ENCODE measurements around the gene MEI4.
"Not testable (repeated sequence)": the region's sequence is repeated elsewhere in the genome, so short reads cannot be mapped to it uniquely, and the experiment has no call there.

Gene MEI4

GRCh38 chr6:77653816-77654215 lies 977 bp downstream of the MEI4 start:
- H3K36me3 Mint-ChIP-seq, result no peaks in the 10 kb centered on the region
- peaks cover under 1% of the 10 kb centered on the region for H3K4me1 Mint-ChIP-seq (ENCODE audit: low read depth)
- no peak overlapping the region for H3K27ac Mint-ChIP-seq
- peaks cover 15% of the 10 kb centered on the region for H3K27me3 Mint-ChIP-seq
- H3K4me3 Mint-ChIP-seq, result no peak overlapping the region
- no peaks in the 10 kb centered on the region for H3K9me3 Mint-ChIP-seq (ENCODE audit: low read depth)

- H3K27ac Mint-ChIP-seq, result not testable (repeated sequence)
Measured at GRCh38 chr6:77655035-77655434, 2.2 kb downstream of the MEI4 start.

GRCh38 chr6:77656999-77657764 lies 4.3 kb downstream of the MEI4 start:
- no peak overlapping the region for H3K27ac Mint-ChIP-seq
- peaks cover 1% of the 10 kb centered on the region for H3K27me3 Mint-ChIP-seq
- H3K9me3 Mint-ChIP-seq (ENCODE audit: low read depth), result no peaks in the 10 kb centered on the region
- H3K4me3 Mint-ChIP-seq, result no peak overlapping the region
- H3K4me1 Mint-ChIP-seq (ENCODE audit: low read depth), result no peaks in the 10 kb centered on the region
- no peaks in the 10 kb centered on the region for H3K36me3 Mint-ChIP-seq

More at GRCh38 chr6:77655035-77655434, 2.2 kb downstream of the MEI4 start:
- not testable (repeated sequence) for H3K9me3 Mint-ChIP-seq (ENCODE audit: low read depth); H3K36me3 Mint-ChIP-seq; H3K4me3 Mint-ChIP-seq; H3K27me3 Mint-ChIP-seq; H3K4me1 Mint-ChIP-seq (ENCODE audit: low read depth)

DNA sequence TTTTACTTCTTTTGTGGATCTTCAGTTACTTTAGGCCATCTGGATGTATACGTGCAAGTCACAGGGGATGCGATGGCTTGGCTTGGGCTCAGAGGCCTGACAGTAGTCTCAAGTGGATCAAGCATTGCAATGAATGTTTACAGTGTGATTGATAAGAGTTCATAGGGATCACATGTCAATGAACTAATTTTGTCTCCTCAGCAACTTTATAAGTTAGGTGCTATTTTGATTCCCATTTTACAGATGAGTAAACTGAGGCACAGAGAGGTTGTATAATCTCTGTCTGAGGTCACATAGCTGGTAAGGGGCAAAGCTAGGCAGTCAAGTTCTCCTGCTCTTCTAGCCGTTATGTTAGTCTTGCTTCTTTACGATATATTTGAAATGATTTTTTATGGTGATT lies 13.5 kb downstream of the MEI4 start:
- no peak overlapping the region for H3K4me3 Mint-ChIP-seq
- H3K27me3 Mint-ChIP-seq, result no peaks in the 10 kb centered on the region
- no peaks in the 10 kb centered on the region for H3K9me3 Mint-ChIP-seq (ENCODE audit: low read depth)

GRCh38 chr6:77666846-77667245 lies 14.0 kb downstream of the MEI4 start:
- no peaks in the 10 kb centered on the region for H3K9me3 Mint-ChIP-seq (ENCODE audit: low read depth)
- H3K36me3 Mint-ChIP-seq, result no peaks in the 10 kb centered on the region
- no peak overlapping the region for H3K27ac Mint-ChIP-seq
- H3K27me3 Mint-ChIP-seq, result no peaks in the 10 kb centered on the region
- H3K4me3 Mint-ChIP-seq, result no peak overlapping the region
- H3K4me1 Mint-ChIP-seq (ENCODE audit: low read depth), result no peaks in the 10 kb centered on the region

More for the DNA sequence above, 13.5 kb downstream of the MEI4 start:
- Mint-ChIP-seq H3K27ac (no peak overlapping the region), H3K4me1 (ENCODE audit: low read depth) (no peaks in the 10 kb centered on the region), H3K36me3 (no peaks in the 10 kb centered on the region)

DNA sequence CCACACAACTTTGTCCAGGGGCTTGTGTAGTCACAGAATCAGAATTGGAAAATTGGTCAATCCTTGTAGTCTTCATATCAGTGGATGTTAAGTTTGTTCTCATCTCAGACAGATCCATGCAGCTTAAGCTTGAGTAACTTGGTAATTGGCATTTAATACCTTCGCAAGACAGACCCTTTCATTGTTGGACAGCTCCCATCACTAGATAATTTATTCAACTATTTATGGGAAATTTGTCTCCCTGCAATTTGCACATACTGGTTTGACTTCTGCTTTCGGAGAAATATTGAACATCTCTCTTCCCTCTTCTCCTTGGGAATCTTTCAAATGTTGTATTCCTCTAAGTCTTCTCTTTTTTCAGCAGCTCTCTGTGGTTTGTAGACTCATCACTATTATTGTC lies 17.1 kb downstream of the MEI4 start:
- Mint-ChIP-seq H3K36me3 (no peaks in the 10 kb centered on the region), H3K27me3 (no peaks in the 10 kb centered on the region)

DNA sequence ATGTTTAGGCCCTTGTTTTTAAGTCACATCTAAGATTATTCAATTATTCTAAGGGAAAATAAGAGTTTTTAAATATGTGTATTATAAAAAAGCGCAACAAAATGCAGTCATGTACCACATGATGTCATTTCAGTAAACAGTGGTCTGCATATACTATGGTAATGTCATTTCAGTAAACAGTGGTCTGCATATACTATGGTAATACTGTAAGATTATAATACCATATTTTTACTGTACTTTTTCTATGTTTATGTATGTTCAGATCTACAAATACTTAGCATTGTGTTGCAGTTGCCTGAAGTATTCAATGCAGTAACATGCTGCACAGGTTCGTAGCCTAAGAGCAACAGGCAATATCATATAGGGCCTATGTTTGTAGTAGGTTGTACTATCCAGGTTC lies 21.4 kb downstream of the MEI4 start:
- H3K9me3 Mint-ChIP-seq (ENCODE audit: low read depth), result no peaks in the 10 kb centered on the region

More for the DNA sequence above, 17.1 kb downstream of the MEI4 start:
- no peak overlapping the region for H3K27ac Mint-ChIP-seq
- H3K4me3 Mint-ChIP-seq, result no peak overlapping the region
- no peaks in the 10 kb centered on the region for H3K4me1 Mint-ChIP-seq (ENCODE audit: low read depth)
- H3K9me3 Mint-ChIP-seq (ENCODE audit: low read depth), result no peaks in the 10 kb centered on the region

GRCh38 chr6:77678048-77678447 lies 25.2 kb downstream of the MEI4 start:
- H3K27ac Mint-ChIP-seq, result no peak overlapping the region
- no peaks in the 10 kb centered on the region for H3K27me3 Mint-ChIP-seq
- no peaks in the 10 kb centered on the region for H3K4me1 Mint-ChIP-seq (ENCODE audit: low read depth)
- H3K9me3 Mint-ChIP-seq (ENCODE audit: low read depth), result no peaks in the 10 kb centered on the region
- no peak overlapping the region for H3K4me3 Mint-ChIP-seq
- no peaks in the 10 kb centered on the region for H3K36me3 Mint-ChIP-seq

More for the DNA sequence above, 21.4 kb downstream of the MEI4 start:
- H3K27ac Mint-ChIP-seq, result no peak overlapping the region
- H3K27me3 Mint-ChIP-seq, result no peaks in the 10 kb centered on the region
- H3K4me3 Mint-ChIP-seq, result no peak overlapping the region
- H3K4me1 Mint-ChIP-seq (ENCODE audit: low read depth), result no peaks in the 10 kb centered on the region
- no peaks in the 10 kb centered on the region for H3K36me3 Mint-ChIP-seq

DNA sequence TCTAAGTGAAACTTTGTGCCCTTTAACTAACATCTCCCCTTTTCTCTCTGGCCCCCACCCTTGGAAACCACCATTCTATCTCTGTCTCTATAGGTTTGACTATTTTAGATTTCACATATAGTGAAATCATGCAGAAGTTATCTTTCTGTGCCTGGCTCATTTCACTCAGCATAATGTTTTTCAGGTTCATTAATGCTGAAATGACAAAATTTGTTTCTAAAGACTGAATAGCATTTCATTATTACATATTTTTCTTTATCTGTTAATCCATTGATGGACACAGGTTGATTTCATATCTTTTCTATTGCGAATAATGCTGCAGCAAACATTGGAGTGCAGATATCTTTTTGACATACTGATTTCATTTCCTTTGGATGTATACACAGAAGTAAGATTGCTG lies 30.7 kb downstream of the MEI4 start:
- H3K27ac Mint-ChIP-seq, result no peak overlapping the region
- H3K4me3 Mint-ChIP-seq, result no peak overlapping the region
- H3K36me3 Mint-ChIP-seq, result no peaks in the 10 kb centered on the region
- no peaks in the 10 kb centered on the region for H3K4me1 Mint-ChIP-seq (ENCODE audit: low read depth)
- no peaks in the 10 kb centered on the region for H3K27me3 Mint-ChIP-seq
- no peaks in the 10 kb centered on the region for H3K9me3 Mint-ChIP-seq (ENCODE audit: low read depth)

DNA sequence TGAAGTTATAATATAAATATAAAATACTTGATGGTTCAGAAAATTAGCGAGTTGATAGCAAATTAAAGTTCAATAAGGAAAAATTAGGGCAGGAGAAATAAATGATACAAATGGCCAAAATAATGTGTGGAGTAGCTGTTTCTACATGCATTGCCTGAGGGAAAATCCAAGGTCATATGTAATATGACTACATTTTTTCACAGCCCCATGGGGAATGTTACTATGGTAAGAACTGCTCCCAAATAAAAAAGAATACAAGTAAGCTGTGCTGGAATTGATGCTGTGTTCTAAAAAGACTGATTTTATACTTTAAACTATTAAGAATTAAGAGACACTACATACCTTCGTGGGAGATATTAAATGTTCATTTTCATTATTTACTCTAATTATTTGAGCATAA lies 34.1 kb downstream of the MEI4 start:
- H3K27me3 Mint-ChIP-seq, result no peaks in the 10 kb centered on the region
- no peaks in the 10 kb centered on the region for H3K9me3 Mint-ChIP-seq (ENCODE audit: low read depth)
- no peaks in the 10 kb centered on the region for H3K4me1 Mint-ChIP-seq (ENCODE audit: low read depth)
- H3K4me3 Mint-ChIP-seq, result no peak overlapping the region
- H3K36me3 Mint-ChIP-seq, result no peaks in the 10 kb centered on the region
- no peak overlapping the region for H3K27ac Mint-ChIP-seq

DNA sequence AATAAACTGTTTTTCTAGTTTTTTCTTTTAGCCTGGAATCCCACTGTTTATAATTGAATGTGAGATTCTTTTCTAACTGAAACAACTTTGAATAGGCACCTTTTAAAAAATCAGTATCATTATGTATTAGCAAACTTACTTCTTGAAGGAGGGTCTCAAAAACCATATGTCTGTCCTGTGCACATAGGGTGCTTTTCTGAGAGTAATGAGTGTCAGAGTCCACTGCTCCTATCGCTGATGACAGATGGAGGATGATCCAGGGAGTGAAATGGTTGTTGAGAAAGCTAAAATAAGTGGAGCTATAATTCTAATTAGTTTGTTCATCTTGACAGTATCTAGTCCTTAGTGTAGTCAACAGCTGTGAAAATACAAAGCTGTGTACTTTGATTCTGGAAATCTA lies 35.8 kb downstream of the MEI4 start:
- Mint-ChIP-seq H3K27ac (no peak overlapping the region), H3K27me3 (no peaks in the 10 kb centered on the region), H3K4me3 (no peak overlapping the region), H3K36me3 (no peaks in the 10 kb centered on the region), H3K9me3 (ENCODE audit: low read depth) (no peaks in the 10 kb centered on the region), H3K4me1 (ENCODE audit: low read depth) (no peaks in the 10 kb centered on the region)

DNA sequence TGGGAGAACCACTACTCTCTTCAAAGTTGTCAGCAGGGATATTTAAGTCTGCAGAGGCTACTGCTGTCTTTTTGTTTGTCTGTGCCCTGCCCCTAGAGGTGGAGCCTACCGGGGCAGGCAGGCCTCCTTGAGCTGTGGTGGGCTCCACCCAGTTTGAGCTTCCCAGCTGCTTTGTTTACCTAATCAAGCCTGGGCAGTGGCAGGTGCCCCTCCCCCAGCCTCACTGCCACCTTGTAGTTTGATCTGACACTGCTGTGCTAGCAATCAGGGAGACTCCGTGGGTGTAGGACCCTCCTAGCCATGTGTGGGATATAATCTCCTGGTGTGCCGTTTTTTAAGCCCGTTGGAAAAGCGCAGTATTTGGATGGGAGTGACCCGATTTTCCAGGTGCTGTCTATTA lies 47.3 kb downstream of the MEI4 start:
- H3K36me3 Mint-ChIP-seq; H3K4me3 Mint-ChIP-seq; H3K4me1 Mint-ChIP-seq (ENCODE audit: low read depth); H3K27me3 Mint-ChIP-seq; H3K27ac Mint-ChIP-seq; H3K9me3 Mint-ChIP-seq (ENCODE audit: low read depth): not testable (repeated sequence)

DNA sequence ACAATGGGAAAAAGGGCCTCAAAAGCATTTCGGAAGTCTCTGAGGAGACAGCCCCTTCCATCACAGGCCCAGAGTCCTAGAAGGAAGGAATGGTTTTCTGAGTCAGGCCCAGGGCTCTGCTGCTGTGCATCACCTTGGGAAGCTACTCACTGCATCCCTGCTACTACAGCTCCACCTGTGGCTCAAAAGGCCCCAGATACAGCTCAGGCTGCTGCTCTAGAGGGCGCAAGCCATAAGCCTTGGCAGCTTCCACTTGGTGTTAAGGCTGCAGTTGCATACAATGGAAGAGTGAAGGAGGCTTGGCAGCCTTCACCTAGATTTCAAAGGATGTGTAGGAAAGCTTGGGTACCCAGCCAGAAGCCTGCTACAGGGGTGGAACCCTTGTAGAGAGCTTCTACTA lies 54.8 kb downstream of the MEI4 start:
- no peak overlapping the region for H3K27ac Mint-ChIP-seq
- peaks cover 2% of the 10 kb centered on the region for H3K36me3 Mint-ChIP-seq
- H3K4me3 Mint-ChIP-seq, result no peak overlapping the region
- H3K9me3 Mint-ChIP-seq (ENCODE audit: low read depth), result peaks cover 14% of the 10 kb centered on the region
- no peaks in the 10 kb centered on the region for H3K4me1 Mint-ChIP-seq (ENCODE audit: low read depth)
- H3K27me3 Mint-ChIP-seq, result no peaks in the 10 kb centered on the region

DNA sequence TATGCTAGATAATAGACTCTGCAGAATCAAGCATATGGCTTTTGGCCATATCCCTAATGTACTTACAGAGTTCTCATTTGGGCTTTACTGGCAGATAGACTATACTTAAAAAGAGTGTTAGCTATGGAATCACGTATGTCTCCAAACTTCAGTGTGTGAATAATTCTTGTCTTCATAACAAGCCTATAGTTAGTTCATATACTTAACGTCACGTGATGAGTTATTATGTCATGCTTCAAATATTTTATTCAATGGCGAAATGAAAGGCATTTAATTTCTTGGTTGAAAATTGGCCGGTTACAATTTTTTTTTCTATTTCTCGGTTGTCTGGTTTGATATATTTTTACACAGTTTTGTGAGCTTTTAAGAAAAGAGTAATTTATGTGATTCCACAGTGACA lies 62.7 kb downstream of the MEI4 start:
- H3K4me1 Mint-ChIP-seq (ENCODE audit: low read depth), result no peaks in the 10 kb centered on the region
- H3K27me3 Mint-ChIP-seq, result no peaks in the 10 kb centered on the region
- H3K27ac Mint-ChIP-seq, result no peak overlapping the region
- peaks cover 14% of the 10 kb centered on the region for H3K9me3 Mint-ChIP-seq (ENCODE audit: low read depth)
- no peak overlapping the region for H3K4me3 Mint-ChIP-seq
- no peaks in the 10 kb centered on the region for H3K36me3 Mint-ChIP-seq

DNA sequence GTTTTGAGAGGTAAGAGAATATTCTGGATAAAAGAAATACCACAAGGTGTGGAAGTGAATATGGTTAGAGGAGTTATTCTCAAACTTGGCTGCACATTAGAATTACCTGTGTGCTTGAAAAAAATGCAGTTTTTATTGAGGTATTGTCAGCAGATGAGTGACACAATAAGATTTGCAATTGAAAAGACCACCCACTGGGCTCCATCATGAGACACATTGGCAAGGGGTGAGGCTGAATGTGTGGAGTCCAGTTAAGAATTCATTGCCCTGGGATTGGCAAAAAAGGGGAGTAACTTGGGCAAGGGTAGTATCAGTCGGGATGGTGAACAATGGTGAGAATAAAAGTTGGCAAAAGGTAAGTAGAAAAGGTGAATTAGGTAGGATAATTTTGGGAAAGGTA lies 63.5 kb downstream of the MEI4 start:
- H3K4me3 Mint-ChIP-seq, result no peak overlapping the region
- no peaks in the 10 kb centered on the region for H3K36me3 Mint-ChIP-seq
- peaks cover 14% of the 10 kb centered on the region for H3K9me3 Mint-ChIP-seq (ENCODE audit: low read depth)

DNA sequence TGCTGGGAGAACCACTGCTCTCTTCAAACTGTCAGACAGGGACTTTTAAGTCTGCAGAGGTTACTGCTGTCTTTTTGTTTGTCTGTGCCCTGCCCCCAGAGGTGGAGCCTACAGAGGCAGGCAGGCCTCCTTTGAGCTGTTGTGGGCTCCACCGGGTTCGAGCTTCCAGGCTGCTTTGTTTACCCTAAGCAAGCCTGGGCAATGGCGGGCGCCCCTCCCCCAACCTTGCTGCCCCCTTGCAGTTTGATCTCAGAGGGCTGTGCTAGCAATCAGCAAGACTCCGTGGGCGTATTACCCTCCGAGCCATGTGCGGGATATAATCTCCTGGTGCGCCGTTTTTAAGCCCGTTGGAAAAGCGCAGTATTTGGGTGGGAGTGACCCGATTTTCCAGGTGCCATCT lies 83.2 kb downstream of the MEI4 start:
- H3K4me3 Mint-ChIP-seq; H3K4me1 Mint-ChIP-seq (ENCODE audit: low read depth); H3K9me3 Mint-ChIP-seq (ENCODE audit: low read depth); H3K27ac Mint-ChIP-seq; H3K27me3 Mint-ChIP-seq; H3K36me3 Mint-ChIP-seq: not testable (repeated sequence)

More for the DNA sequence above, 63.5 kb downstream of the MEI4 start:
- no peaks in the 10 kb centered on the region for H3K4me1 Mint-ChIP-seq (ENCODE audit: low read depth)
- H3K27me3 Mint-ChIP-seq, result no peaks in the 10 kb centered on the region
- no peak overlapping the region for H3K27ac Mint-ChIP-seq

Data from activated naive CD8-positive, alpha-beta T cell (primary cell).